Measurements from ENCODE around the gene TECPR1.

GRCh38 chr7:98229991-98230745 is 21.9 kb downstream of the TECPR1 start:
- TF ChIP-seq CTCF (conservative IDR thresholded peaks at IDR 0.05; ENCODE audit: low read depth in 2 of 2) (no peak; a peak in 1 of 4 replicates), EZH2 (IDR thresholded peaks at IDR 0.05; ENCODE audit: low read depth, unreplicated experiment) (no peak)

Measured in GM23338 (cell line).